C4-2B (cell line): ENCODE measurements around the gene FBXL14.

ENCODE experiments used
- H3K27ac ChIP-seq: fragments of 450-650 bp; 2 replicates; pipeline ENCODE4 v1.5.1; 2017
- ZFX ChIP-seq: fragments of 450-650 bp; IDR thresholded peaks from 2 replicates; pipeline ENCODE4 v1.6.1; 2017
- TF ChIP-seq, protein P1 (sequence below): fragments of 450-650 bp; conservative IDR thresholded peaks from 2 replicates; pipeline ENCODE4 v1.5.1; 2017; ENCODE audit warnings: mild to moderate bottlenecking

The FBXL14 gene

DNA sequence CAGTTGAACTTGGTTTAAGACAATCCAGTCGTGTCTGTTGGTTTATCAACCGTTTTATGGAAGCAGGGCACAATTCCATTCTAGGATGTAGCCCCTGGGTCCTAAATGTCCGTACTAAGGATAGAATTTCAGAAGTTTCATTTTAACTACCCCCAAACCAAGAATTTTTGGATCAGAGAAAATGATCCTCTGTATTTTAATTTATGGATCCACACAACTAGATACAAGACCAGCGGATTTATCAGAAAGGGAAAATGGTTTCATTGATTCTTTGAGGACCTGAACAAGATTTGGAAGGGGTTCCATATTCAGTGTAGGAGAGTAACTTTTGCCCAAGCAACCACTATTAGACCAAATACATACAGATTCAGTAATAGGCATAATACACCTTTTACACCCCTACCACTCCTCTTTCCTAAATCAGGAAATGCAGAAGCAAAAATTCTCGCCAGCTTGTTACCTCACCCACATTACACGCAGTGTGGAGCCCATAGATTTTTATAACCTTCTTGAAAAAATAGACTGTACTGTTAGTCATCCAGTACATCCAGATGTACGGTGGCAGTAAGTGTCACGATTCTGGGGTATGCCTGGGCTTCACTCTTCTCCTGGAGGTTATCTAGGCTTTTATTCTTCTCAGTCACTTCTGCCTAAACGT, 1.4 kb upstream of the FBXL14 start:
- H3K27ac ChIP-seq, result no peak overlapping the region

DNA sequence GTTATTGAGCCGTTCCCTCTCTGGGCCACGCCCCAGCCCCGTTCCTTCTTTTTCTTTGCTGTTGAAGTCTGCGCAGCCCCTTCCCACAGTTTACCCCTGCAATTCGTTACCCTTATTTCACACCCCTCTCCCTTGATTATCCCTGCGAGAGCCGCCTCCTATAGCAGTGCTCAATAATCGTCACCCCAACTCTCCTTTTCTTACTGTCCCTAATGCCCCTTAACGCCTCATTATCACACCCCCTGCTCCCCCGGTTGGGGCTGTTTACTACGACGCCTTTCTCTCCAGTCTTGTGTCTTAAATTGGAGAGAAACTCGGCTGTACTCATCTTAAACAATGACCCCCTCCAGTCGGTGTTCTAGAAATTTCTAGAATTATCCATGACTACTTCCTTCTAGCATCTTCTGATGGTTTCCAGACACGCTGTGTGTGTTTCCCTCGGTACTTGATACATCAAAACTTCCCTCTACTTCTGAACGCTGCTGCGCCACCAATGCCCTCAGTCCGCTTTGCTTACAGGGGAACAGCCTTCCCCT, 713 bp upstream of the FBXL14 start:
- H3K27ac ChIP-seq, result peak overlapping the region; percentile 98
- no peak for TF ChIP-seq ZFX
- TF ChIP-seq, protein P1, sequence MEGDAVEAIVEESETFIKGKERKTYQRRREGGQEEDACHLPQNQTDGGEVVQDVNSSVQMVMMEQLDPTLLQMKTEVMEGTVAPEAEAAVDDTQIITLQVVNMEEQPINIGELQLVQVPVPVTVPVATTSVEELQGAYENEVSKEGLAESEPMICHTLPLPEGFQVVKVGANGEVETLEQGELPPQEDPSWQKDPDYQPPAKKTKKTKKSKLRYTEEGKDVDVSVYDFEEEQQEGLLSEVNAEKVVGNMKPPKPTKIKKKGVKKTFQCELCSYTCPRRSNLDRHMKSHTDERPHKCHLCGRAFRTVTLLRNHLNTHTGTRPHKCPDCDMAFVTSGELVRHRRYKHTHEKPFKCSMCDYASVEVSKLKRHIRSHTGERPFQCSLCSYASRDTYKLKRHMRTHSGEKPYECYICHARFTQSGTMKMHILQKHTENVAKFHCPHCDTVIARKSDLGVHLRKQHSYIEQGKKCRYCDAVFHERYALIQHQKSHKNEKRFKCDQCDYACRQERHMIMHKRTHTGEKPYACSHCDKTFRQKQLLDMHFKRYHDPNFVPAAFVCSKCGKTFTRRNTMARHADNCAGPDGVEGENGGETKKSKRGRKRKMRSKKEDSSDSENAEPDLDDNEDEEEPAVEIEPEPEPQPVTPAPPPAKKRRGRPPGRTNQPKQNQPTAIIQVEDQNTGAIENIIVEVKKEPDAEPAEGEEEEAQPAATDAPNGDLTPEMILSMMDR, result no peak

More for the DNA sequence above, 1.4 kb upstream of the FBXL14 start:
- no peak for TF ChIP-seq ZFX
- TF ChIP-seq, protein P1, result no peak

DNA sequence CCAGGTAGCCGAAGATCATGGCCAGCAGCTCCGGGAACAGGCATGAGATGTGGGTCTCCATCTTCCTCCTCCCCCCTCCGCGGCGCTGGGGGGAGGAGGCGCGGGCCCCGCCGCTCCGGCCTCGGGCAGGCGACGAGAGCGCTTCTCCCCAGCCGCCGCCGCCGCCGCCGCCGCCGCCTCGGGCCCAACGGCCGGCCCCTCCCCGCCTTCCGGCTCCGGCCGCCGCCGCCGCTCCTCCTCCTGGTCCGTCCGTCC, 448 bp downstream of the FBXL14 start:
- peak overlapping the region; percentile 98 for H3K27ac ChIP-seq
- TF ChIP-seq ZFX, result peak; percentile 50; the same call in 1 of the 2 replicates
- TF ChIP-seq, protein P1, result no peak; the same call in 1 of the 2 replicates

DNA sequence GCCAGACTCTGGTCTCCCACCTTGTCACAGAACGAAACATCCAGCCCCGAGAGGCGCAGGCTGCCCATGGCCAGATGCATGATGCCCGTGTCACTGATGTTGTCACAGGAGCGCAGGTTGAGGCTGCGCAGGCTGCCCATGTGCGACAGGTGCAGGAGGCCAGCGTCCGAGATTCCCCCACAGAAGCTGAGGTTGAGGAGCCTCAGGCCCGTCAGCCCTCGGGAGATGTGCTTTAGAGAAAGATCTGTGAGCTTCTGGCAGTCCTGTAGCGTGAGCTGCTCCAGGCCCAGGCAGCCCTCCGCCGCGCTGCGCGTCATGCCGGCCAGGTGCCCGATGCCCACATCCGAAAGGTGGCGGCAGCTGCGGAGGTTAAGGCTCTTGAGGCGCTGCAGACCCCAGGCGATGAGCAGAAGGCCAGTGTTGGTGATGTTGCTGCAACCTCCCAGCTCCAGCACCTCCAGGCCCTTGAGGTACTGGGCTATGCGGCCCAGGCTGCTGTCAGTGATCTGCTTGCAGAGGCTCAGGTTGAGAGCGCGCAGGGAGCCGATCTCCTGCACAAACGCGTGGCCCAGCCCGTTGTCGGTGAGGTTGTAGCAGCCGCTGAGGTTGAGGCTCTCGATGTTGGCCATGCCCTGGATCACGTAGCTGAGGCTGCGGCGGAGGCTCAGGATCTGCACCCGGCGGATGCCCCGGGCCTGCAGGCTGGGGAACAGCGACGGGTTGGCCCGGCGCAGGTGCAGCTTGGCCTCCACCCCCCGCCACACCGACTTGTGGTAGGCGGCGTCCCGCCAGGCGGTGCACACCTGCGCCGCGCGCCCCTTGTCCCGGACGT, 991 bp downstream of the FBXL14 start:
- TF ChIP-seq, protein P1, result no peak
- TF ChIP-seq ZFX, result peak; percentile 65; the same call in 1 of the 2 replicates
- peak overlapping the region; percentile 98 for H3K27ac ChIP-seq

DNA sequence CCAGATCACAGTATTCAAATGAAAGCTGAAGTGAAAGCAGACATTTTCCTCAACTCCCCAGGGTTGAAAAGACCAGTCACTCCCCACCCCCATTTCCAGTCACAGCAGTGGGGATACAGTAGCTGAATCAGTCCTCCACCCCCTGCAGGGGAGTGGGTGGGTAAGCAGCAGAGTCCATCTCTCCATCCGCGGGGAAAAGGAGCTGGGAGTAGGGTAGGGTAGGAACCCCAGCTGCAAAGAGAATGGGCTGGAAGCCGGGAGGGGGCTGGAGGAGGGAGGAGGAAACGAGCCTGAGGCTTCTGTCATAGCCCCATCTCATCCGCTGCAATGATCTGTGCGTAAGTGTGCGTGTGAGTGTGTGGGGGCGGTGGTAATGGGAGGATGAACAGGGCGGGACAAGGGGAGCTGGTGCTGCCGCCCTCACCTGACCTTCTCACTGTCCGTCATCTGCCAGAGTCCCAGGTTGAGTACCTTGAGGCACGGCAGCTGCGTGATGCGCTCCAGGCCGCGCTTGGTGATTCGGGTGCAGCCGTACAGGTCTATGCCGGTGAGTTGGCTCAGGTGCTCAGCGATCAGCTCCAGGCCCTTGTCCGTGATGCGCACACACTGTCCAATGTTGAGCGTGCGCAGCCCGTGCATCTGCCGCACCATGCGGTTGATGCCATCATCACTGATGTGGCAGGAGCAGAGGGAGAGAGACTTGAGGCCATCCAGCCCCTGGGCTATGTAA, 1.8 kb downstream of the FBXL14 start:
- H3K27ac ChIP-seq, result peak overlapping the region; percentile 98
- TF ChIP-seq, protein P1, result no peak
- TF ChIP-seq ZFX, result no peak

DNA sequence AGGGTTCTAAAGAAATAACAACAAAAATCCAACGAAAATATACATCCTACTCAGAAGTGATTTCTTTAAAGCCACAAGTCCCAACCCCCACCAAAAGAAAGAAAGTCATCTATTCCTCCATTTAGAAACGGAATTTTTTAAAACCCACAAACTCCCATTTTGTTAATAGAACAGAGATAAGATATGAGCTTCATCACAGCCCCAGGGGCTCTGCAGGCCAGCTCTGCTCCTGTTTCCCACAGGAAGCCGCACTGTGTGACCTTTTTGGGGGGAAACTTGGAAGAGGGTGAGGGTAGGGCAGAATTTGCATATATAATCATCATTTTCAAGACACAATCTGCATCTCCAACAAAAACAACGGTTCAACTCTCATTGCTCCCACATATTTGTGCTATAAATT, 2.8 kb downstream of the FBXL14 start:
- H3K27ac ChIP-seq, result no peak overlapping the region
- TF ChIP-seq, protein P1, result no peak
- no peak for TF ChIP-seq ZFX

DNA sequence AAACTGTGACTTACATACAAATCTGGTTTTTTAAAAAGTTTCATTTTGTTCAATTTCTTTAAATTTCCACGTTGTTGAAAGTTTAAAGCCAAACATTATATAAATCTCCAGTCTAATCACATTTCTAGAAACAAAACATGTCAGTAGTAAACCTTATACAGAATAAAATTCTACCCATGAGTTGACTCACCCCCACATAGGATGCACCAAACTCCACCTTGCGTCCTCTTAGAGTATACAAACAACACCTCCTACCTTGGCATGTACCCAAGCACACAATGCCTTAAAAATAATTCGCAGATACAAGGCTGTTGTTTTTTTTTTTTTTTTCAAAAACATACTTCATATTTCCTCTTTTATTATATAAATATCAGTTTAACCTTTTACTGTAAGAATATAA, 3.3 kb downstream of the FBXL14 start:
- H3K27ac ChIP-seq, result no peak overlapping the region
- TF ChIP-seq, protein P1, result peak; percentile 17
- TF ChIP-seq ZFX, result no peak
